Naive thymus-derived CD4-positive, alpha-beta T cell (primary cell): ENCODE data around the gene RNF152. TPM values are rescaled to one million over a fixed set of nuclear protein-coding genes. Genes with fewer than 3 reads are reported as not detected.

ENCODE experiments used
- ATAC-seq: fragments of 150-1000 bp; cut with Tn5 transposase; 2 replicates; pipeline ENCODE4 v1.10.0; 2021; ENCODE audit warnings: mild to moderate bottlenecking, moderate library complexity
- CTCF ChIA-PET: fragments of 350-600 bp; sonication (Branson Sonifier 250); formaldehyde crosslinking; loops from one replicate; lab custom pipeline; 2021; ENCODE audit warnings: antibody characterized with exemption; lab: Charles Lee
- POLR2A ChIA-PET: fragments of 350-600 bp; sonication (Branson Sonifier 250); formaldehyde crosslinking; loops from one replicate; lab custom pipeline; 2021; ENCODE audit warnings: antibody characterized with exemption, inconsistent platforms; lab: Charles Lee
- DNase-seq, 9 donors: peaks; one replicate each; pipeline versions ENCODE4 v3.0.0 to v3.0.0-alpha.2; 2020 to 2022; ENCODE audit warnings: mixed read lengths in 1 of 9
- H3K27ac ChIP-seq: one replicate; pipeline ENCODE4 v1.7.0; 2013; ENCODE audit warnings: mild to moderate bottlenecking, low read depth, low read length, moderate library complexity
- H3K27me3 ChIP-seq, 2 donors: one replicate each; pipeline ENCODE4 v1.7.0; 2013; ENCODE audit warnings: low read length in 2 of 2, mild to moderate bottlenecking in 2 of 2, moderate library complexity in 2 of 2; ENCODE audit not compliant: control insufficient read depth in 2 of 2, insufficient read depth in 2 of 2
- H3K36me3 ChIP-seq, 3 experiments: 1 replicate in 2 of 3; 2 replicates in 1 of 3; pipeline ENCODE4 v1.7.0; 2013; ENCODE audit warnings: low read length in 3 of 3, mild to moderate bottlenecking in 3 of 3, moderate library complexity in 1 of 3; ENCODE audit not compliant: insufficient read depth in 3 of 3, control insufficient read depth in 2 of 3
- H3K4me1 ChIP-seq, 2 donors: one replicate each; pipeline ENCODE4 v1.7.0; 2013; ENCODE audit warnings: low read length in 2 of 2, mild to moderate bottlenecking in 2 of 2, moderate library complexity in 1 of 2; ENCODE audit not compliant: control insufficient read depth in 2 of 2, insufficient read depth in 2 of 2
- H3K4me3 ChIP-seq: 2 replicates; pipeline ENCODE4 v1.7.0; 2013; ENCODE audit warnings: mild to moderate bottlenecking, low read length
- H3K9me3 ChIP-seq, 3 experiments: 1 replicate in 2 of 3; 2 replicates in 1 of 3; pipeline ENCODE4 v1.7.0; 2013; ENCODE audit warnings: low read length in 3 of 3; ENCODE audit not compliant: control insufficient read depth in 2 of 3
- H3K27ac Mint-ChIP-seq, 9 donors: one replicate each; pipeline ENCODE4 v1.8.0; 2020 to 2022; ENCODE audit warnings: mixed read lengths in 9 of 9, mild to moderate bottlenecking in 8 of 9, moderate library complexity in 5 of 9, inconsistent platforms in 2 of 9
- H3K27me3 Mint-ChIP-seq, 5 donors: one replicate each; pipeline ENCODE4 v1.8.0; 2021 to 2022; ENCODE audit warnings: mixed read lengths in 5 of 5, mild to moderate bottlenecking in 1 of 5
- H3K36me3 Mint-ChIP-seq, 5 donors: one replicate each; pipeline ENCODE4 v1.8.0; 2020 to 2022; ENCODE audit warnings: mixed read lengths in 5 of 5, mild to moderate bottlenecking in 3 of 5, inconsistent platforms in 1 of 5
- H3K4me1 Mint-ChIP-seq, 7 donors: one replicate each; pipeline ENCODE4 v1.8.0; 2020 to 2022; ENCODE audit warnings: mixed read lengths in 7 of 7, mild to moderate bottlenecking in 3 of 7, inconsistent platforms in 1 of 7
- H3K4me3 Mint-ChIP-seq, 10 donors: one replicate each; pipeline ENCODE4 v1.8.0; 2020 to 2022; ENCODE audit warnings: mild to moderate bottlenecking in 10 of 10, mixed read lengths in 10 of 10, moderate library complexity in 6 of 10, inconsistent platforms in 2 of 10
- H3K9me3 Mint-ChIP-seq, 11 donors: one replicate each; pipeline ENCODE4 v1.8.0; 2020 to 2022; ENCODE audit warnings: mixed read lengths in 11 of 11, mild to moderate bottlenecking in 4 of 11, inconsistent platforms in 1 of 11, moderate library complexity in 1 of 11
- intact Hi-C, 2 donors: fragments of 100-400 bp; cut with micrococcal nuclease; formaldehyde crosslinking; loops; one replicate each; pipeline ENCODE4 v1.15.1; 2023
- polyA plus RNA-seq, 2 donors: library from polyadenylated mRNA; unstranded; fragments of 300-500 nt; fragmentation: Illumina TruSeq; gene quantifications; one replicate each; pipeline ENCODE4 v1.2.3, GENCODE V29; 2021
- total RNA-seq, 6 experiments: library from RNA in 5 of 6; stranded (reverse) in 5 of 6; gene quantifications; 1 replicate in 5 of 6; 2 replicates in 1 of 6; pipeline ENCODE4 v1.2.3 and lab custom pipeline; 2021 to 2026

RNF152 gene
- total and polyA plus RNA-seq, 7 experiments from 2014 or later: 0.08 to 1.9 (median 1.7) TPM; not detected in 4

DNA sequence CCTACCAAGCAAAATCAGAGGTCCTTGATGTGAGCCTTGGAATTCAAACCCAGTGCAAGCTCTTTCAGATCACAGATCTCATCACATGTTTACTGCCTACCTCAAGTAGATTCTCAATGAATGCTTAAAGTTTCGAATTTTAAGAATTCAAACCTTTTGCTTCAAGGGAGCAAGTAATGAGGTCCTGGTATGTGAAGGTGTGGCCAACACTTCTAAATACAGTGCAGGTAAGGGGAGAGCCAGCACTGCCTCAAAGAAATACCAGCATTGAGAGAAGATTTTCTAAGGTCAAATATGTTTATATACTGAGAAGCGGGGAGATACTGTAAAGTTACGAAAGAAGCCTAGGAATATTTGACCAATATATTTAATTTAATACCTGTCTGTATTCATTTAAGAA, 19.7 kb upstream of the RNF152 start:
- Mint-ChIP-seq H3K27me3 (peaks cover 7 to 29% (median 10%) of the 10 kb centered on the region in 5 donors), H3K9me3 (no peaks in the 10 kb centered on the region), H3K36me3 (no peaks in the 10 kb centered on the region), H3K4me3 (no peak overlapping the region), H3K4me1 (peaks cover 0 to 4% (median 0%) of the 10 kb centered on the region in 7 donors), H3K27ac (no peak overlapping the region)
- DNase-seq (no peak), ATAC-seq (no peak)
- Histone ChIP-seq H3K4me1 (no peaks in the 10 kb centered on the region), H3K9me3 (no peaks in the 10 kb centered on the region), H3K36me3 (no peaks in the 10 kb centered on the region), H3K27ac (no peak overlapping the region), H3K4me3 (no peak overlapping the region), H3K27me3 (no peaks in the 10 kb centered on the region)
- intact Hi-C loops: no loop called here
- POLR2A ChIA-PET: no interaction called here
- CTCF ChIA-PET: no interaction called here

DNA sequence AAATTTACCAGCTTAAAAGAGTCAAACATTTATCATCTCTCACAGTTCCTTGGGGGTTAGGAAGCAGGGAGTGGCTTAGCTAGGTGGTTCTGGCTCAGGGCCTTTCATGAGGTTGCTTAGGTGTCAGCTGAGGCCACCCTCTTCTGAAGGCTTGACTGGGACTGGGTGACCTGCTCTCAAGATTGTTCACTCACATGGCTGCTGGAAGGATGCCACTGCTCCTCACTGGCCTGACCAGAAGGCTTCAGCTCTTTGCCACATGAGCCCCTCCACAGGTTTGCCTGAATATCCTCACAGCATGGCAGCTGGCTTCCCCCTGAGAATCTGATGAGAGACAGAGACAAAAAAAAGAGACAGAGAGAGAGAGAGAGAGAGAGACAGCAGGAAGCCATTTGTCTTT, 17.3 kb upstream of the RNF152 start:
- intact Hi-C loops: no loop called here
- Histone ChIP-seq H3K4me1 (no peaks in the 10 kb centered on the region), H3K9me3 (no peaks in the 10 kb centered on the region), H3K27me3 (no peaks in the 10 kb centered on the region), H3K27ac (no peak overlapping the region), H3K36me3 (no peaks in the 10 kb centered on the region), H3K4me3 (no peak overlapping the region)
- ChIA-PET CTCF (no interaction called here), POLR2A (no interaction called here)
- ATAC-seq (no peak), DNase-seq (no peak)
- Mint-ChIP-seq H3K4me1 (no peaks in the 10 kb centered on the region), H3K36me3 (no peaks in the 10 kb centered on the region), H3K4me3 (no peak overlapping the region), H3K27me3 (peaks cover 10 to 31% (median 17%) of the 10 kb centered on the region in 5 donors), H3K9me3 (no peaks in the 10 kb centered on the region), H3K27ac (no peak overlapping the region)

DNA sequence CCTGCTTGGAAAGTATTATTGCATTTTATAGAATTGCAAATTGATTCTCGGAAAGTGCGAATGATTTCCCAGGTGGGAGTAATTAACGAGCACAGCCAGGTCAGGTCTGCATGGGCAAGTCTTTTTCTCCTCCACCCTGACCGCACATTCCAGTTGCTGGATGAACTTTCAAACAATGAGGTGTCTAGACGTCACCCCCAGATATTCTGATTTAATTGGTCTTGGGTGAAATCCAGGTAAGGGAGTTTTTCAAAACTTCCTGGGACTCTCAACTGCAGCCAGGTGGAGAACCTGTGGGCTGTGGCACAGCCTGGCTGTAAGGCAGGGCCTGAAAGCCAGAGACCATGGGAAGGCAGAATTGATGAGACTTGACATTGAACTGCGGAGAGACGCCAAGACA, 15.9 kb upstream of the RNF152 start:
- intact Hi-C loops: no loop called here
- H3K4me3 Mint-ChIP-seq: no peak overlapping the region
- no peak for DNase-seq

DNA sequence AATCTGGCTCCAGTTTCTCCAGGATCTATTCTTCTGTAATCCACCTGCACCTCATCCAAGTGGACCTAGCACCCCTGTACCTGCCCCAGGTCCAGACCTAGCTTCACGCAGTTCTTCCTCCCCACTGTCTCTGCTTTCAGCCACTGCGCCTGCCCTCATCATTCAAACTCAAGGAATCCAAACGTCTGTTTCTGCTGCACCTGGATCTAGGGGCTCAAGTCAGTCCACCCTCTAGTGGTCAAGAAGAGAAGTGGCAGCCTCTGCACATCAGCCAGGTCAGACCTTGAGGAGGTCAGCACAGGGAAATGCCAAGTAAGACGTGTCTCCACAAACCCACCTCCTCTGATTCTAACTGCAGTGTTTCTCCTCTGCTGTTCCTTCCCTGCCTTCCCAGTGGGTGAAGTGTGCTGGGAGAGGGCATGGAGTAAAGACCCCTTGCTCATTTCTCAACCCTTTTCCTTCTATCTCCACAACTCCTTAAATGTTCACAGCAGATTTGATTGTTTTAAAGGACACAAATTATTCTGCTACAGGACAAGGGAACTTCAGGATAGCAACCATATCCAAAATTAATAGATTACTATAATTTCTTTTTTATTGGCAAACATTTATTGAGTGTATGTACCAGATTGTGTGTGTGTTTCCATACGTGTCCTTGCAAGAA, 8.6 kb upstream of the RNF152 start:
- no peak overlapping the region for H3K27ac Mint-ChIP-seq
- H3K27ac ChIP-seq: no peak overlapping the region
- H3K27me3 Mint-ChIP-seq: peaks cover 23 to 50% (median 43%) of the 10 kb centered on the region in 5 donors
- intact Hi-C loops: loop anchor here (1.0 to 2.0 kb wide), 5 partner anchors 230 to 1913 kb away; no protein-coding TSS in a partner anchor
- no peaks in the 10 kb centered on the region for H3K9me3 ChIP-seq
- peaks cover 0 to 1% (median 0%) of the 10 kb centered on the region in 11 donors for H3K9me3 Mint-ChIP-seq
- H3K4me3 ChIP-seq: no peak overlapping the region
- H3K4me3 Mint-ChIP-seq: no peak overlapping the region
- no peaks in the 10 kb centered on the region for H3K27me3 ChIP-seq
- DNase-seq (peak in 7 of 9 donors; percentile 13 to 50 (median 28)), ATAC-seq (peak; percentile 92)
- no peaks in the 10 kb centered on the region for H3K4me1 ChIP-seq
- POLR2A ChIA-PET: no interaction called here
- no peaks in the 10 kb centered on the region for H3K36me3 Mint-ChIP-seq
- H3K36me3 ChIP-seq: no peaks in the 10 kb centered on the region
- H3K4me1 Mint-ChIP-seq: peaks cover 0 to 4% (median 0%) of the 10 kb centered on the region in 7 donors
- CTCF ChIA-PET: interaction anchor here (0.6 to 0.7 kb wide), 2 partner anchors 792 to 1634 kb away, joined by 3 read pairs; no protein-coding TSS in a partner anchor

More for the DNA sequence above, 15.9 kb upstream of the RNF152 start:
- H3K36me3 Mint-ChIP-seq: no peaks in the 10 kb centered on the region
- Histone ChIP-seq H3K9me3 (no peaks in the 10 kb centered on the region), H3K4me3 (no peak overlapping the region), H3K36me3 (no peaks in the 10 kb centered on the region), H3K27me3 (no peaks in the 10 kb centered on the region), H3K27ac (no peak overlapping the region), H3K4me1 (no peaks in the 10 kb centered on the region)
- H3K27me3 Mint-ChIP-seq: peaks cover 10 to 32% (median 21%) of the 10 kb centered on the region in 5 donors
- no peaks in the 10 kb centered on the region for H3K4me1 Mint-ChIP-seq
- ChIA-PET POLR2A (no interaction called here), CTCF (no interaction called here)
- no peaks in the 10 kb centered on the region for H3K9me3 Mint-ChIP-seq
- no peak for ATAC-seq
- no peak overlapping the region for H3K27ac Mint-ChIP-seq

DNA sequence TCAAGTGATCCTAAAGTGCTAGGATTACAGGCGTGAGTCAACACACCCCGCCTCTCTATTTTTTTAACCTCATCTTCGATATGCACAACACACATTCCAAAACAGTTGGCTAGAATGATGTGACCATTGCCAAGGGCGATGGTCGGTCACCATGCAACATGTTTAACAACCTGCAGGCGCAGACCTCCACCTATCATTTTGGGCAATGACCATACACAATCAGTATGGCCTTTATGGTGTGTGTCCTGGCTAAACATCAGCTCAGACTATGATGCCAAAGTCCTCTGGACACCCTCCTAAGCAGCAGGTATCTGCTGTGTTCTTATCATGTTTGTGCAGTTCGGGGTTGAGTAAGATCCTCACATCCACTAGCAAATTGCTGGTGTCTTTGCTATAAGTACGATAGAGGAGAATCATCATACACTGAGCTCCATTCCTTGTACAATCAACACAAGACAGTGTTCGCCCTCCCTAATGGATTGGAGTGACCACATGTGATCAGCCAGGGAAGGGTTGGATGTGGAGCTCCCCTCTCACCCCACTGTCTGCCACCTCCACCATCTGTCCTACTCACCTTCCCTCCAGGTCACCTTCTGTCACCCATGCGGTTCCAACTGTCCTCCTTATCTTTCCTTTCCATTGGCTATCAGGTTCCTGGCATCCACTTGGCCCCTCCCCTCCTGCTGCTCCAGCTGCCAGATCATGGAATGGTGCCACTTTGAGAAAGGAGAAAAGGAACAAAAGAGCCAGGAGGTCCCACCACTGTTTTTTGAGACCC, 7.9 kb upstream of the RNF152 start:
- Mint-ChIP-seq H3K27ac (no peak overlapping the region), H3K36me3 (no peaks in the 10 kb centered on the region), H3K4me1 (peaks cover 0 to 4% (median 0%) of the 10 kb centered on the region in 7 donors), H3K27me3 (peaks cover 29 to 47% (median 46%) of the 10 kb centered on the region in 5 donors), H3K4me3 (no peak overlapping the region), H3K9me3 (peaks cover 0 to 1% (median 0%) of the 10 kb centered on the region in 11 donors)
- H3K27ac ChIP-seq: no peak overlapping the region
- no peaks in the 10 kb centered on the region for H3K27me3 ChIP-seq
- no peaks in the 10 kb centered on the region for H3K36me3 ChIP-seq
- H3K9me3 ChIP-seq: no peaks in the 10 kb centered on the region
- H3K4me3 ChIP-seq: no peak overlapping the region
- CTCF ChIA-PET: interaction anchor here (0.6 to 0.7 kb wide), 2 partner anchors 18 to 1635 kb away, joined by 3 read pairs; no protein-coding TSS in a partner anchor
- POLR2A ChIA-PET: no interaction called here
- no peaks in the 10 kb centered on the region for H3K4me1 ChIP-seq
- ATAC-seq (no peak), DNase-seq (no peak)
- intact Hi-C loops: loop anchor here (1.0 to 2.0 kb wide), 5 partner anchors 231 to 1912 kb away; no protein-coding TSS in a partner anchor

DNA sequence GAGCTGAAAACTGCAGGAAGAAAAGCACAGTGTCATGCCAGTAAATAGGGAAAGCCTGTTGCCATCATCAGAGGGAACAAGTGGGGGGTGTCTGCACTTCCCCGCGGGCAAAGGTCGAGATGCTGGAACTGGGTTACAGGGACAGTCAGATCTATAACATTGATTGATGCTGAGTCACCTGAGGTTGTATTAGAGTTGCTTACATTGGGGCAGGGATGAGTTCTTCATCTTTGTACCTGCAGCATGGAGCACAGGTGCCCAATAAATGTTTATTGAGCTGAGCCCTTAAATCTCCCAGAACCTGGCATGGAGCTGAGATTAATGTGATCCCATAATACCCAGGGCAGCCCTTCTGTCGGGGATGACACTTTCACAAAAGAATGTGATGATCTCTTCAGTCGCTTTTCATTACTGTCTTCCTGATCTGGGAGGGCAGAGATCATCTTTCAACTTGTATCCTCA, 5.9 kb upstream of the RNF152 start:
- Mint-ChIP-seq H3K27me3 (peaks cover 29 to 53% (median 39%) of the 10 kb centered on the region in 5 donors), H3K4me3 (no peak overlapping the region), H3K9me3 (peaks cover 0 to 1% (median 0%) of the 10 kb centered on the region in 11 donors), H3K36me3 (no peaks in the 10 kb centered on the region), H3K4me1 (peaks cover 0 to 9% (median 5%) of the 10 kb centered on the region in 7 donors), H3K27ac (no peak overlapping the region)
- ATAC-seq: no peak
- CTCF ChIA-PET: no interaction called here
- intact Hi-C loops: loop anchor here in 1 of 2 donors (10.0 kb wide), 1 partner anchor 1466 kb away; the partner anchor contains the start of gene KDSR
- POLR2A ChIA-PET: no interaction called here
- Histone ChIP-seq H3K4me1 (peaks cover 4 to 5% of the 10 kb centered on the region in 2 donors), H3K36me3 (no peaks in the 10 kb centered on the region), H3K4me3 (no peak overlapping the region), H3K9me3 (no peaks in the 10 kb centered on the region), H3K27ac (no peak overlapping the region), H3K27me3 (peaks cover 0 to 5% of the 10 kb centered on the region in 2 donors)
- no peak for DNase-seq
